ENCODE results near the gene KPTN. TPM values are rescaled to one million over a fixed set of nuclear protein-coding genes. Genes with fewer than 3 reads are reported as not detected.
A peak's percentile ranks its signal among the peaks of the same experiment; 100 is the strongest.

KPTN gene
- total and polyA plus RNA-seq, 2 of the 13 experiments (the other 11 are each of a cell fraction or from before 2014, with no cell fraction given), result 9.1 to 13.3 TPM

GRCh38 chr19:47430041-47430802, 53.8 kb downstream of the KPTN start:
- Histone ChIP-seq H4K20me1 (ENCODE audit: insufficient read depth, low read length) (no peaks in the 10 kb centered on the region), H3K27ac (ENCODE audit: extremely low read length, insufficient read depth, low read length) (no peak overlapping the region), H3K4me1 (ENCODE audit: insufficient read depth, low read length) (peaks cover 29% of the 10 kb centered on the region), H3K9me3 (ENCODE audit: low read length) (no peaks in the 10 kb centered on the region), H2AFZ (ENCODE audit: low read length) (no peak overlapping the region), H3K4me2 (ENCODE audit: low read depth, low read length) (peak overlapping the region; percentile 66), H3K79me2 (ENCODE audit: insufficient read depth, low read length) (no peaks in the 10 kb centered on the region), H3K4me3 (replicated peaks in 1 of 3; ENCODE audit: insufficient read depth in 1 of 3, low read depth in 2 of 3, low read length in 3 of 3) (peak overlapping the region in 2 of 3 experiments; percentile 26 to 48; a peak in 2 of 6 replicates), H3K9ac (ENCODE audit: insufficient read depth, low read depth, low read length) (no peak overlapping the region), H3K36me3 (replicated peaks in 1 of 2; ENCODE audit: control insufficient read depth in 1 of 2, insufficient read depth in 2 of 2, low read length in 2 of 2) (no peaks in the 10 kb centered on the region), H3K27me3 (ENCODE audit: control insufficient read depth in 1 of 2, insufficient read depth in 2 of 2, low read length in 2 of 2) (peaks cover 0 to 23% of the 10 kb centered on the region in 2 experiments; a peak in 3 of 5 replicates)
- POLR2A ChIA-PET, result interaction anchor here (0.6 kb wide), 1 partner anchor 414 kb away, joined by 4 read pairs; no protein-coding TSS in a partner anchor
- FAIRE-seq (no peak), DNase-seq (ENCODE audit: low spot score) (no peak), ATAC-seq (peak; percentile 85)
- WGBS (ENCODE audit: low lambda C conversion rate), result 67% methylated on average over 8 of the region's 69 CpGs
- CTCF ChIA-PET (ENCODE audit: low intra/inter-chr PET ratio, low total read pairs), result no interaction called here
- no TSS peak for BruUV-seq (replicated peaks)
- in situ Hi-C loops (cut with HindIII; ENCODE audit: extremely low pct_ligation_motif_present, low pct_unique_long_range_greater_than_20kb), result no loop called here
- intact Hi-C loops (cut with micrococcal nuclease; ENCODE audit: unreplicated experiment), result no loop called here
- peak; percentile 96 for TF ChIP-seq ZNF709 (CRISPR knock-in tag; IDR thresholded peaks at IDR 0.05)
- peak; percentile 56; the same call in 1 of the 2 replicates for TF ChIP-seq CSRNP1 (CRISPR knock-in tag; IDR thresholded peaks at IDR 0.05)
- TF ChIP-seq ZNF333 (CRISPR knock-in tag; IDR thresholded peaks at IDR 0.05; ENCODE audit: borderline replicate concordance), result peak; percentile 76; the same call in 1 of the 2 replicates
- no peak for TF ChIP-seq RFXAP (CRISPR knock-in tag; IDR thresholded peaks at IDR 0.05; ENCODE audit: borderline replicate concordance)
- TF ChIP-seq ZNF136 (CRISPR knock-in tag; IDR thresholded peaks at IDR 0.05; ENCODE audit: low read depth), result 0 out of 2 replicates have a peak, but pooled peaks have one; percentile 40
- 0 out of 2 replicates have a peak, but pooled peaks have one; percentile 49 for TF ChIP-seq ZNF782 (CRISPR knock-in tag; IDR thresholded peaks at IDR 0.05; ENCODE audit: borderline replicate concordance)
- no peak for TF ChIP-seq GATAD1 (CRISPR knock-in tag; IDR thresholded peaks at IDR 0.05)
- TF ChIP-seq MAZ (IDR thresholded peaks at IDR 0.05; ENCODE audit: borderline replicate concordance, low read depth, low read length), result no peak
- peak; percentile 69; the same call in 1 of the 2 replicates for TF ChIP-seq MAZ (CRISPR knock-in tag; IDR thresholded peaks at IDR 0.05; ENCODE audit: low read depth)
- peak; percentile 80; the same call in 1 of the 2 replicates for TF ChIP-seq TBX2 (CRISPR knock-in tag; IDR thresholded peaks at IDR 0.05; ENCODE audit: borderline replicate concordance)
- peak; percentile 69; the same call in 1 of the 2 replicates for TF ChIP-seq ZNF232 (CRISPR knock-in tag; IDR thresholded peaks at IDR 0.05; ENCODE audit: borderline replicate concordance)
- TF ChIP-seq ZNF780A (CRISPR knock-in tag; IDR thresholded peaks at IDR 0.05), result no peak
- 0 out of 2 replicates have a peak, but pooled peaks have one; percentile 51 for TF ChIP-seq ATF3 (CRISPR knock-in tag; IDR thresholded peaks at IDR 0.05)
- peak; percentile 97 for TF ChIP-seq ZNF777 (CRISPR knock-in tag; IDR thresholded peaks at IDR 0.05)
- TF ChIP-seq ZNF552 (CRISPR knock-in tag; IDR thresholded peaks at IDR 0.05; ENCODE audit: borderline replicate concordance), result peak; percentile 81; the same call in 1 of the 2 replicates
- 0 out of 2 replicates have a peak, but pooled peaks have one; percentile 32 for TF ChIP-seq POGZ (CRISPR knock-in tag; IDR thresholded peaks at IDR 0.05)
- TF ChIP-seq DPF2 (CRISPR knock-in tag; IDR thresholded peaks at IDR 0.05; ENCODE audit: borderline replicate concordance, low read depth), result no peak
- peak; percentile 77; the same call in 1 of the 2 replicates for TF ChIP-seq ZNF788 (CRISPR knock-in tag; IDR thresholded peaks at IDR 0.05; ENCODE audit: borderline replicate concordance)
